Measurements from ENCODE around the gene UBE2B. TPM values are rescaled to one million over a fixed set of nuclear protein-coding genes. Genes with fewer than 3 reads are reported as not detected.

The UBE2B gene
- total RNA-seq, 1 experiment from 2014 or later = 97.8 TPM

- no peak for DNase-seq (ENCODE audit: low read depth, low spot score)
- in situ Hi-C loops (cut with HindIII; ENCODE audit: low pct_unique_long_range_greater_than_20kb, low sequenced_read_pairs) = no loop called here
- TF ChIP-seq SIN3A (IDR thresholded peaks at IDR 0.05; ENCODE audit: borderline replicate concordance, insufficient read depth, low read depth, low read length) = no peak
- no peak for TF ChIP-seq POLR2AphosphoS5 (IDR thresholded peaks at IDR 0.05; ENCODE audit: low read depth, low read length)
- no peak for TF ChIP-seq REST (IDR thresholded peaks at IDR 0.05; ENCODE audit: insufficient read depth in 1 of 2, low read depth in 2 of 2, low read length in 1 of 2)
- TF ChIP-seq TCF7L2 (IDR thresholded peaks at IDR 0.05; ENCODE audit: low read depth, low read length) = no peak
- TF ChIP-seq CTCF (IDR thresholded peaks at IDR 0.05) = no peak
- CTCF ChIA-PET = interaction anchor here (0.6 kb wide), 1 partner anchor 16 kb away, joined by 7 read pairs; no protein-coding TSS in a partner anchor
- no peak for ATAC-seq
- Histone ChIP-seq H3K4me1 (ENCODE audit: control insufficient read depth, insufficient read depth, low read length) (peaks cover 1% of the 10 kb centered on the region; the same call in 1 of the 2 replicates), H3K27me3 (ENCODE audit: control insufficient read depth, insufficient read depth, low read length) (no peaks in the 10 kb centered on the region), H3K4me3 (ENCODE audit: low read depth in 2 of 2, low read length in 2 of 2) (no peak overlapping the region), H3K36me3 (ENCODE audit: control insufficient read depth, insufficient read depth, low read length) (no peaks in the 10 kb centered on the region), H3K9me3 (ENCODE audit: control insufficient read depth, insufficient read depth, low read depth, low read length) (no peaks in the 10 kb centered on the region), H3K27ac (ENCODE audit: low read length) (no peak overlapping the region)
- BruUV-seq (replicated peaks) = no TSS peak
- POLR2A ChIA-PET = no interaction called here
- intact Hi-C loops (cut with micrococcal nuclease; ENCODE audit: unreplicated experiment) = no loop called here
These were observed 46.3 kb downstream of the UBE2B start for GRCh38 chr5:134417707-134418106.

- Histone ChIP-seq H3K4me1 (ENCODE audit: control insufficient read depth, insufficient read depth, low read length) (no peaks in the 10 kb centered on the region), H3K9me3 (ENCODE audit: control insufficient read depth, insufficient read depth, low read depth, low read length) (no peaks in the 10 kb centered on the region), H3K27me3 (ENCODE audit: control insufficient read depth, insufficient read depth, low read length) (no peaks in the 10 kb centered on the region), H3K36me3 (ENCODE audit: control insufficient read depth, insufficient read depth, low read length) (no peaks in the 10 kb centered on the region), H3K27ac (ENCODE audit: low read length) (no peak overlapping the region), H3K4me3 (ENCODE audit: low read depth in 2 of 2, low read length in 2 of 2) (no peak overlapping the region)
- TF ChIP-seq TCF7L2 (IDR thresholded peaks at IDR 0.05; ENCODE audit: low read depth, low read length) (no peak), SIN3A (IDR thresholded peaks at IDR 0.05; ENCODE audit: borderline replicate concordance, insufficient read depth, low read depth, low read length) (no peak), REST (IDR thresholded peaks at IDR 0.05; ENCODE audit: insufficient read depth in 1 of 2, low read depth in 2 of 2, low read length in 1 of 2) (no peak), POLR2AphosphoS5 (IDR thresholded peaks at IDR 0.05; ENCODE audit: low read depth, low read length) (no peak), CTCF (IDR thresholded peaks at IDR 0.05) (no peak)
- DNase-seq (ENCODE audit: low read depth, low spot score) = no peak
- in situ Hi-C loops (cut with HindIII; ENCODE audit: low pct_unique_long_range_greater_than_20kb, low sequenced_read_pairs) = no loop called here
- CTCF ChIA-PET = no interaction called here
- intact Hi-C loops (cut with micrococcal nuclease; ENCODE audit: unreplicated experiment) = no loop called here
- ATAC-seq = no peak
- no TSS peak for BruUV-seq (replicated peaks)
- POLR2A ChIA-PET = no interaction called here
These were observed 47.6 kb downstream of the UBE2B start for GRCh38 chr5:134418958-134419357.
